IMR-90 (cell line): Measurements from ENCODE around the gene ADAMTSL4. TPM values are rescaled to one million over a fixed set of nuclear protein-coding genes. Genes with fewer than 3 reads are reported as not detected.

Experiments
- ATAC-seq: fragments of 200-7000 bp; cut with Tn5 transposase; 2 replicates; pipeline ENCODE4 v1.9.1; 2020; ENCODE audit warnings: low read depth, mild to moderate bottlenecking, moderate library complexity
- BruUV-seq: library from RNA; stranded (reverse); fragments of 400-500 nt; replicated peaks from 2 replicates; lab custom pipeline; 2021; lab: Mats Ljungman, UMichigan
- CTCF ChIA-PET: fragments of 300-600 bp; formaldehyde crosslinking; extraction: SDS; loops from one replicate; lab custom pipeline; 2021; ENCODE audit warnings: antibody characterized with exemption; lab: Yijun Ruan, JAX
- POLR2A ChIA-PET: fragments of 300-600 bp; sonication (Branson Sonifier 250); formaldehyde crosslinking; loops from one replicate; lab custom pipeline; 2022; ENCODE audit warnings: antibody characterized with exemption; ENCODE audit not compliant: unreplicated experiment; lab: Charles Lee
- DNase-seq: peaks from one replicate; pipeline ENCODE4 v3.0.0; 2013
- H2AFZ ChIP-seq: replicated peaks from 2 replicates; pipeline ENCODE3; 2013; ENCODE audit warnings: low read length, mild to moderate bottlenecking; ENCODE audit not compliant: poor library complexity
- H2AK5ac ChIP-seq: 2 replicates; pipeline ENCODE4 v1.6.1; 2013; ENCODE audit warnings: low read depth, low read length, inconsistent platforms
- H2AK9ac ChIP-seq: replicated peaks from 2 replicates; pipeline ENCODE3; 2013; ENCODE audit warnings: mild to moderate bottlenecking, low read depth, low read length, moderate library complexity; ENCODE audit not compliant: poor library complexity
- H2BK120ac ChIP-seq: 2 replicates; pipeline ENCODE4 v1.6.1; 2013; ENCODE audit warnings: low read depth, low read length, inconsistent platforms
- H2BK15ac ChIP-seq: 3 replicates; pipeline ENCODE4 v1.6.1; 2013; ENCODE audit warnings: low read depth, low read length, inconsistent platforms
- H2BK20ac ChIP-seq: 2 replicates; pipeline ENCODE4 v1.6.1; 2013; ENCODE audit warnings: low read depth, mild to moderate bottlenecking, inconsistent platforms, low read length, moderate library complexity
- H2BK5ac ChIP-seq: 2 replicates; pipeline ENCODE4 v1.6.1; 2013; ENCODE audit warnings: mild to moderate bottlenecking, low read depth, low read length, inconsistent platforms; ENCODE audit not compliant: poor library complexity, severe bottlenecking
- H3K14ac ChIP-seq: replicated peaks from 2 replicates; pipeline ENCODE4 v1.6.1; 2013; ENCODE audit warnings: low read depth, low read length, inconsistent platforms
- H3K18ac ChIP-seq: 2 replicates; pipeline ENCODE4 v1.6.1; 2013; ENCODE audit warnings: low read depth, low read length, control low read depth
- H3K23ac ChIP-seq: 2 replicates; pipeline ENCODE4 v1.6.1; 2013; ENCODE audit warnings: low read depth, low read length, inconsistent platforms
- H3K27ac ChIP-seq: 2 replicates; pipeline ENCODE4 v1.5.1; 2013; ENCODE audit warnings: mild to moderate bottlenecking, control low read depth, low read length; ENCODE audit not compliant: insufficient read depth
- H3K27me3 ChIP-seq: 2 replicates; pipeline ENCODE4 v1.6.1; 2013; ENCODE audit warnings: low read length; ENCODE audit not compliant: control insufficient read depth, insufficient read depth
- H3K36me3 ChIP-seq: 2 replicates; pipeline ENCODE4 v1.6.1; 2013; ENCODE audit warnings: low read length, mixed read lengths; ENCODE audit not compliant: control insufficient read depth, insufficient read depth
- H3K4ac ChIP-seq: 2 replicates; pipeline ENCODE4 v1.6.1; 2013; ENCODE audit warnings: low read depth, low read length, inconsistent platforms
- H3K4me1 ChIP-seq: 2 replicates; pipeline ENCODE4 v1.6.1; 2013; ENCODE audit warnings: low read length, mixed read lengths; ENCODE audit not compliant: control insufficient read depth, insufficient read depth
- H3K4me2 ChIP-seq: 2 replicates; pipeline ENCODE4 v1.6.1; 2013; ENCODE audit warnings: low read depth, mild to moderate bottlenecking, control low read depth, low read length, moderate library complexity
- H3K4me3 ChIP-seq: 2 replicates; pipeline ENCODE4 v1.5.1; 2013; ENCODE audit warnings: low read depth, mild to moderate bottlenecking, control low read depth, low read length, moderate library complexity; ENCODE audit not compliant: insufficient read depth
- H3K56ac ChIP-seq: 2 replicates; pipeline ENCODE4 v1.6.1; 2013; ENCODE audit warnings: low read length, inconsistent platforms; ENCODE audit not compliant: insufficient read depth; ENCODE audit errors: extremely low read depth
- H3K79me1 ChIP-seq, 2 experiments: 2 replicates each; pipeline ENCODE4 v1.6.1; 2013; ENCODE audit warnings: low read length in 2 of 2, inconsistent platforms in 1 of 2, low read depth in 1 of 2
- H3K9ac ChIP-seq: 2 replicates; pipeline ENCODE4 v1.6.1; 2013; ENCODE audit warnings: low read depth, low read length, control low read depth
- H3K9me1 ChIP-seq: 2 replicates; pipeline ENCODE4 v1.6.1; 2013; ENCODE audit warnings: low read length, inconsistent platforms; ENCODE audit not compliant: insufficient read depth
- H3K9me3 ChIP-seq: 2 replicates; pipeline ENCODE4 v1.6.1; 2013; ENCODE audit warnings: low read length; ENCODE audit not compliant: control insufficient read depth, insufficient read depth
- H4K20me1 ChIP-seq: 2 replicates; pipeline ENCODE4 v1.6.1; 2013; ENCODE audit warnings: low read length, inconsistent platforms; ENCODE audit not compliant: insufficient read depth
- H4K5ac ChIP-seq: 2 replicates; pipeline ENCODE4 v1.6.1; 2013; ENCODE audit warnings: mild to moderate bottlenecking, low read depth, low read length, control low read depth
- H4K8ac ChIP-seq, 2 experiments: 2 replicates each; pipeline ENCODE4 v1.6.1; 2013; ENCODE audit warnings: low read depth in 2 of 2, low read length in 2 of 2, control low read depth in 1 of 2, inconsistent platforms in 1 of 2
- H4K91ac ChIP-seq: 2 replicates; pipeline ENCODE4 v1.6.1; 2013; ENCODE audit warnings: low read depth, low read length, inconsistent platforms; ENCODE audit not compliant: insufficient read depth
- BHLHE40 ChIP-seq: fragments of 150-350 bp; IDR thresholded peaks from 2 replicates; pipeline ENCODE4 v1.6.1; 2016; ENCODE audit warnings: mild to moderate bottlenecking, low read depth, low read length
- CEBPB ChIP-seq: IDR thresholded peaks from 2 replicates; pipeline ENCODE4 v1.6.1; 2012; ENCODE audit warnings: low read depth, low read length, improper control_type of control experiment
- CHD1 ChIP-seq: IDR thresholded peaks from 2 replicates; pipeline ENCODE4 v1.6.1; 2012; ENCODE audit warnings: low read depth, low read length, improper control_type of control experiment
- FOS ChIP-seq: fragments of 150-350 bp; IDR thresholded peaks from 2 replicates; pipeline ENCODE4 v1.6.1; 2016; ENCODE audit warnings: low read depth, low read length
- MAFK ChIP-seq: IDR thresholded peaks from 2 replicates; pipeline ENCODE4 v1.6.1; 2012; ENCODE audit warnings: low read depth, low read length, improper control_type of control experiment
- MAZ ChIP-seq: IDR thresholded peaks from 2 replicates; pipeline ENCODE4 v1.6.1; 2012; ENCODE audit warnings: low read depth, mild to moderate bottlenecking, low read length, improper control_type of control experiment, moderate library complexity, borderline replicate concordance
- MXI1 ChIP-seq: IDR thresholded peaks from 2 replicates; pipeline ENCODE4 v1.6.1; 2012; ENCODE audit warnings: low read depth, mild to moderate bottlenecking, low read length, moderate library complexity, borderline replicate concordance
- NFE2L2 ChIP-seq: fragments of 150-350 bp; IDR thresholded peaks from 2 replicates; pipeline ENCODE4 v1.6.1; 2016; ENCODE audit warnings: low read depth, mild to moderate bottlenecking, low read length
- POLR2A ChIP-seq: IDR thresholded peaks from 2 replicates; pipeline ENCODE4 v1.6.1; 2012; ENCODE audit warnings: mild to moderate bottlenecking, low read depth, low read length
- RAD21 ChIP-seq: IDR thresholded peaks from 2 replicates; pipeline ENCODE4 v1.6.1; 2012; ENCODE audit warnings: low read length, improper control_type of control experiment
- RCOR1 ChIP-seq: IDR thresholded peaks from 2 replicates; pipeline ENCODE4 v1.6.1; 2012; ENCODE audit warnings: mild to moderate bottlenecking, low read length, improper control_type of control experiment; ENCODE audit not compliant: insufficient replicate concordance
- RFX5 ChIP-seq: IDR thresholded peaks from 2 replicates; pipeline ENCODE4 v1.8.0; 2012; ENCODE audit warnings: low read depth, mild to moderate bottlenecking, low read length, moderate library complexity
- SMC3 ChIP-seq: fragments of 150-350 bp; IDR thresholded peaks from 2 replicates; pipeline ENCODE4 v1.6.1; 2016; ENCODE audit warnings: low read depth, mild to moderate bottlenecking, antibody characterized with exemption, low read length, moderate library complexity
- WGBS, 2 experiments: methylation state at CpG; one replicate each; pipeline versions ENCODE4 v1.1.5 to v1.1.7; 2013; ENCODE audit warnings: missing lambda C conversion rate in 2 of 2; ENCODE audit not compliant: insufficient read length in 1 of 2; ENCODE audit errors: extremely low coverage in 2 of 2; 5-methylcytosine and 5-hydroxymethylcytosine counted together
- dilution Hi-C: fragments of 300-500 bp; cut with HindIII; formaldehyde crosslinking; loops from one replicate; pipeline ENCODE4 v1.14.3; 2018; ENCODE audit warnings: low sequenced_read_pairs; ENCODE audit not compliant: unreplicated experiment
- in situ Hi-C: fragments of 300-500 bp; cut with MboI; formaldehyde crosslinking; loops from 3 replicates; pipeline ENCODE4 v1.14.3; 2019; ENCODE audit warnings: low sequenced_read_pairs, inconsistent platforms, mixed read lengths
- intact Hi-C: fragments of 100-400 bp; cut with micrococcal nuclease; formaldehyde crosslinking; loops from 2 replicates; pipeline ENCODE4 v1.10.0; 2022
- polyA plus RNA-seq, 3 experiments: library from polyadenylated mRNA; depleted of rRNA; stranded (reverse); fragments of >200 nt; gene quantifications; 2 replicates each; pipeline ENCODE4 v1.2.3, GENCODE V29; 2012; ENCODE audit warnings: low replicate concordance in 1 of 3
- total RNA-seq: library from RNA; depleted of rRNA; stranded (reverse); fragments of >200 nt; gene quantifications from 2 replicates; pipeline ENCODE4 v1.2.3, GENCODE V29; 2012
- TF ChIP-seq, protein P1 (sequence below): conservative IDR thresholded peaks from 2 replicates; pipeline ENCODE4 v1.5.1; 2012; ENCODE audit warnings: mild to moderate bottlenecking, low read depth, low read length, improper control_type of control experiment
- TF ChIP-seq, protein P2 (sequence below): fragments of 150-350 bp; IDR thresholded peaks from 2 replicates; pipeline ENCODE4 v1.6.1; 2017; ENCODE audit warnings: mild to moderate bottlenecking, antibody characterized with exemption, low read length, low read depth
- TF ChIP-seq, protein P3 (sequence below): fragments of 150-350 bp; IDR thresholded peaks from 2 replicates; pipeline ENCODE4 v1.6.1; 2016; ENCODE audit warnings: low read depth, mild to moderate bottlenecking, low read length, moderate library complexity, borderline replicate concordance

Gene ADAMTSL4
- total and polyA plus RNA-seq, 2 of the 4 experiments (the other 2 are of a cell fraction), result 0.54 to 12.2 TPM

DNA sequence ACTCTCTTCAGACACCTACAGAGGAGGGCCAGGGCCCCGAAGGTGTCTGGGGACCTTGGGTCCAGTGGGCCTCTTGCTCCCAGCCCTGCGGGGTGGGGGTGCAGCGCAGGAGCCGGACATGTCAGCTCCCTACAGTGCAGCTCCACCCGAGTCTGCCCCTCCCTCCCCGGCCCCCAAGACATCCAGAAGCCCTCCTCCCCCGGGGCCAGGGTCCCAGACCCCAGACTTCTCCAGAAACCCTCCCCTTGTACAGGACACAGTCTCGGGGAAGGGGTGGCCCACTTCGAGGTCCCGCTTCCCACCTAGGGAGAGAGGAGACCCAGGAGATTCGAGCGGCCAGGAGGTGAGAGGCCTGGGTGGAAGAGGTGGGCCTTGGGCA is 3.7 kb downstream of the ADAMTSL4 start:
- dilution Hi-C loops, result no loop called here
- no TSS peak for BruUV-seq
- H3K14ac ChIP-seq, result peak overlapping the region; percentile 4; the same call in 1 of the 2 replicates
- no peak for ATAC-seq
- H4K8ac ChIP-seq, result peak overlapping the region; percentile 50 to 81; a peak in 3 of 4 replicates
- peaks cover 10% of the 10 kb centered on the region for H3K9me1 ChIP-seq
- H2BK120ac ChIP-seq, result peak overlapping the region; percentile 70; the same call in 1 of the 2 replicates
- peak overlapping the region; percentile 26; the same call in 1 of the 2 replicates for H4K91ac ChIP-seq
- DNase-seq, result no peak
- no peaks in the 10 kb centered on the region; the same call in none of the 2 replicates for H4K20me1 ChIP-seq
- CTCF ChIA-PET, result interaction anchor here (0.5 kb wide), 1 partner anchor 19 kb away, joined by 5 read pairs; no protein-coding TSS in a partner anchor
- peak overlapping the region; percentile 21 for H4K5ac ChIP-seq
- peak overlapping the region; percentile 32 for H3K9ac ChIP-seq
- no peak overlapping the region for H3K56ac ChIP-seq
- peaks cover 26% of the 10 kb centered on the region for H3K4me1 ChIP-seq
- no peaks in the 10 kb centered on the region for H3K27me3 ChIP-seq
- peaks cover 5% of the 10 kb centered on the region for H3K36me3 ChIP-seq
- no peak overlapping the region for H3K23ac ChIP-seq
- TF ChIP-seq, protein P1, sequence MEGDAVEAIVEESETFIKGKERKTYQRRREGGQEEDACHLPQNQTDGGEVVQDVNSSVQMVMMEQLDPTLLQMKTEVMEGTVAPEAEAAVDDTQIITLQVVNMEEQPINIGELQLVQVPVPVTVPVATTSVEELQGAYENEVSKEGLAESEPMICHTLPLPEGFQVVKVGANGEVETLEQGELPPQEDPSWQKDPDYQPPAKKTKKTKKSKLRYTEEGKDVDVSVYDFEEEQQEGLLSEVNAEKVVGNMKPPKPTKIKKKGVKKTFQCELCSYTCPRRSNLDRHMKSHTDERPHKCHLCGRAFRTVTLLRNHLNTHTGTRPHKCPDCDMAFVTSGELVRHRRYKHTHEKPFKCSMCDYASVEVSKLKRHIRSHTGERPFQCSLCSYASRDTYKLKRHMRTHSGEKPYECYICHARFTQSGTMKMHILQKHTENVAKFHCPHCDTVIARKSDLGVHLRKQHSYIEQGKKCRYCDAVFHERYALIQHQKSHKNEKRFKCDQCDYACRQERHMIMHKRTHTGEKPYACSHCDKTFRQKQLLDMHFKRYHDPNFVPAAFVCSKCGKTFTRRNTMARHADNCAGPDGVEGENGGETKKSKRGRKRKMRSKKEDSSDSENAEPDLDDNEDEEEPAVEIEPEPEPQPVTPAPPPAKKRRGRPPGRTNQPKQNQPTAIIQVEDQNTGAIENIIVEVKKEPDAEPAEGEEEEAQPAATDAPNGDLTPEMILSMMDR, result no peak
- TF ChIP-seq RAD21 (no peak), MAFK (no peak), BHLHE40 (no peak), FOS (no peak), MXI1 (no peak), CHD1 (no peak), NFE2L2 (no peak), MAZ (no peak), RCOR1 (no peak), SMC3 (no peak), CEBPB (no peak), POLR2A (no peak), RFX5 (no peak)
- TF ChIP-seq, protein P2, sequence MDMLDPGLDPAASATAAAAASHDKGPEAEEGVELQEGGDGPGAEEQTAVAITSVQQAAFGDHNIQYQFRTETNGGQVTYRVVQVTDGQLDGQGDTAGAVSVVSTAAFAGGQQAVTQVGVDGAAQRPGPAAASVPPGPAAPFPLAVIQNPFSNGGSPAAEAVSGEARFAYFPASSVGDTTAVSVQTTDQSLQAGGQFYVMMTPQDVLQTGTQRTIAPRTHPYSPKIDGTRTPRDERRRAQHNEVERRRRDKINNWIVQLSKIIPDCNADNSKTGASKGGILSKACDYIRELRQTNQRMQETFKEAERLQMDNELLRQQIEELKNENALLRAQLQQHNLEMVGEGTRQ, result no peak
- TF ChIP-seq, protein P3, sequence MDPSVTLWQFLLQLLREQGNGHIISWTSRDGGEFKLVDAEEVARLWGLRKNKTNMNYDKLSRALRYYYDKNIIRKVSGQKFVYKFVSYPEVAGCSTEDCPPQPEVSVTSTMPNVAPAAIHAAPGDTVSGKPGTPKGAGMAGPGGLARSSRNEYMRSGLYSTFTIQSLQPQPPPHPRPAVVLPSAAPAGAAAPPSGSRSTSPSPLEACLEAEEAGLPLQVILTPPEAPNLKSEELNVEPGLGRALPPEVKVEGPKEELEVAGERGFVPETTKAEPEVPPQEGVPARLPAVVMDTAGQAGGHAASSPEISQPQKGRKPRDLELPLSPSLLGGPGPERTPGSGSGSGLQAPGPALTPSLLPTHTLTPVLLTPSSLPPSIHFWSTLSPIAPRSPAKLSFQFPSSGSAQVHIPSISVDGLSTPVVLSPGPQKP, result no peak
- H3K79me1 ChIP-seq, result peaks cover 3 to 51% of the 10 kb centered on the region in 2 experiments; a peak in 3 of 4 replicates
- H2BK20ac ChIP-seq, result peak overlapping the region; percentile 71; the same call in 1 of the 2 replicates
- peak overlapping the region; percentile 79; the same call in 2 of the 3 replicates for H2BK15ac ChIP-seq
- H3K4me3 ChIP-seq, result no peak overlapping the region
- peak overlapping the region; percentile 63 for H2AFZ ChIP-seq
- peak overlapping the region; percentile 32; the same call in 1 of the 2 replicates for H3K4me2 ChIP-seq
- peak overlapping the region; percentile 85 for H3K4ac ChIP-seq
- no peaks in the 10 kb centered on the region for H3K9me3 ChIP-seq
- in situ Hi-C loops, result loop anchor here (10.0 kb wide), 1 partner anchor 288 kb away; the partner anchor contains the start of gene APH1A
- peak overlapping the region; percentile 64 for H2BK5ac ChIP-seq
- H3K27ac ChIP-seq, result peak overlapping the region; percentile 72
- 87% methylated on average over 3 of the region's 12 CpGs; no CpG with 5 or more reads in 1 of the 2 experiments for WGBS, 2 experiments
- POLR2A ChIA-PET, result no interaction called here
- H2AK5ac ChIP-seq, result peak overlapping the region; percentile 17; the same call in 1 of the 2 replicates
- intact Hi-C loops, result no loop called here
- peak overlapping the region; percentile 31; the same call in 1 of the 2 replicates for H3K18ac ChIP-seq
- H2AK9ac ChIP-seq, result peak overlapping the region; percentile 45
